Tongue (tissue), 2 donors: ENCODE data around the gene CORO2A. TPM values are rescaled to one million over a fixed set of nuclear protein-coding genes. Genes with fewer than 3 reads are reported as not detected.
"Not testable (repeated sequence)": the region's sequence is repeated elsewhere in the genome, so short reads cannot be mapped to it uniquely, and the experiment has no call there.

Experiments
- DNase-seq: peaks from one replicate; pipeline ENCODE4 v3.0.0-alpha.2; 2015
- total RNA-seq: library from RNA; depleted of rRNA; stranded (reverse); fragments of >200 nt; gene quantifications from one replicate; pipeline ENCODE4 v1.2.3, GENCODE V29; 2014

CORO2A gene
- total RNA-seq, 1 donor from 2014 or later: 2.9 TPM

DNA sequence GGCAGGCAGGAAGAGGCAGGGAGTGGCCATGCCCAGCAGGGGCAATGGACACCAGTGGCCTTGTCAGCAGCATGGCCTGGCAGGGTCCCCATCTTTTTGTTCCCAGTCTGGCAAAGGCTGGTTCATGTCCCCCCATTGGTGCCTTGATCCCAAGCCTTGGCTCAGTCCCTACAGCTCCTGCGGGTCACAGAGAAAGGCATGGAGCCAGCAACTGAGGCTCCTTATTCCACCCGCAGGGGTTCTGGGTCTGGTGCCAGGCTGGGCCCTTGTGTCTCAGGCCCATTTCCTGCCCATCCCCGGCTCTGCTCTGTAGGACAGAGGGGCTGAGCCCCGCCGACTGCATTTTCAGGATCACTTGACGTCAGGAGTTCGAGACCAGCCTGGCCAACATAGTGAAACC lies 87.4 kb downstream of the CORO2A start:
- no peak for DNase-seq

DNA sequence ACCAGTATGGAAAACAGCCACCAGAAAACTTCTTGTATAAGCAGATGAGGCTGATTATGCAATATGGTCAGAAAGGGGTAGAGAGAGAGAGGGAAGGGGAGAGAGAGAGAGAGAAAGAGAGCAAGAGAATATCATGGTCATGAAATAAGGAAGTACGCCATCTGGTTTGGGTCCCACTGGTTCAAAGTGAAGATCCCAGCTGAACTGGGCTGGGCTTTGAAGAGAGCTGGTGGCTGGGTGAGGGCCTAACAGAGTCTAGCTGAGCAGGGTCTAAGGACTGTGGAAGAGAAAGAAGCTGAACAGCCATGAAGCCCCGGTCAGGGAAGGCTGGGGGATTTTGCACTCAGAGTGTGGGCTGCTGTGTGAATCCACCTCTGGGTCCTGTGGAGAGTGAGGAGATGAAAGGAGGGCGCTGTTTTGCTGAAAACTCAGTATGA lies 88.0 kb downstream of the CORO2A start:
- no peak for DNase-seq

DNA sequence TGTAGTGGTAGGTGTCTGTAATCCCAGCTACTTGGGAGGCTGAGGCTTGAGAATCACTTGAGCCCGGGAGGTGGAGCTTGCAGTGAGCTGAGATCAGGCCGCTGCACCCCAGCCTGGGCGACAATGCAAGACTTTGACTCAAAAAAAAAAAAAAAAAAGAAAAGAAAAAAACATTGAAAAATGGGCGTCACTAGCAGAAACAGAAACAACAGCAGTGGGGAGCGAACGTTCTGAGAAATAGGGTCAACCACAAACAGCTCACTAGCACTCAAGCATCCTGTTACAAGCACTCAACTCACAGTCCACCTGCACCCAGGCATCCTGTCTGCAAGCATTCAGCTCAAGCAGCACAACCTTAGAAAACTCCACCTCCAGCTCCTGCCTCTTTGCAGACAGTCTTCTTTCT lies 90.6 kb downstream of the CORO2A start:
- DNase-seq: no peak

DNA sequence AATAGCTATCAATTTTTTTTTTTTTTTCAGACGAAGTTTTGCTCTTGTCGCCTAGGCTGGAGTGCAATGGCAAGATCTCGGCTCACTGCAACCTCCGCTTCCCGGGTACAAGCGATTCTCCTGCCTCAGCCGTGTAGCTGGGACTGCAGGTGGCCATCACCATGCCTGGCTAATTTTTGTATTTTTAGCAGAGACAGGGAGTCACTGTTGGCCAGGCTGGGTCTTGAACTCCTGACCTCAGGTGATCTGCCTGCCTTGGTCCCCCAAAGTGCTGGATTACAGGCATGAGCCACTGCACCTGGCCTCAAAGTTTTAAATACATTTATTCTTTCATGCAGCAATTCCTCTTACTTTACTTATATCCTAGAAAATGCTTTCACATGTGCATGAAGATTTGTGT lies 91.0 kb downstream of the CORO2A start:
- no peak for DNase-seq

DNA sequence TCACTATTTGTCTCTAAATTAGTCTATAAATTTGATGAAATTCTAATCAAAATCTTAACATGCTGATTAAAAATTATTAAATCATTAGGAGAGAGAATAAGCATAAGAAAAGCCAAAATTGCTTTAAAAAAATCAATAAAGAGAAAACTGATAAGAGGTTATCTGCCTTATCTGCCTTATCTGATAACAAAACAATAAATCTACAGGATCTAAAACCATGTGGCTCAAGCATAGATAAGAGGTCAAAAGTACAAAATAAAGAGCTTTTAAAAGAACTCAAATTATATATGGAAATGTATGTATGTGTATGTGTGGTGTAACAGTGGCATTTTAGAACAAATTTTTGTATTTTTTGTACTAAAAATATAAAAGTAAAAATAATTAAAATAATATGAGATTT lies 92.0 kb downstream of the CORO2A start:
- no peak for DNase-seq

DNA sequence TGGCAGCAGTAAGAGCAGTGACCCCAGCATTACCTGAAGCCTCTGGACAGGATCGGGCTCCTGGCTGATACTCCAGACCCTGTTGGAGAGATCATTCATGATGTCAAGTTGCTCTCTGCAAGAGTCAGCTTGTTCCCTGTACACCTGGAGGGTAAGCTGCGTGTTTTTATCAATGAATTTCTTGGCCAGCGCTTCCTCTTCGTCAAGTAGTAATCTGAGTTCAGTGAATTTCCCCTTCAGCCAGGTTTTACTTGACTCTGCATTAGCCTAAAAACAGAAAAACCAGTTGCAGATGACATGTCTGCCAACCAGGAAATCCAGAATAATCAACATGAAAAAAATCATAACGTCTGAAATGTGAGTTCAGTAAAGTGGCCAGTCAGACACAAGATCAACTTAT lies 92.5 kb downstream of the CORO2A start:
- DNase-seq: no peak

DNA sequence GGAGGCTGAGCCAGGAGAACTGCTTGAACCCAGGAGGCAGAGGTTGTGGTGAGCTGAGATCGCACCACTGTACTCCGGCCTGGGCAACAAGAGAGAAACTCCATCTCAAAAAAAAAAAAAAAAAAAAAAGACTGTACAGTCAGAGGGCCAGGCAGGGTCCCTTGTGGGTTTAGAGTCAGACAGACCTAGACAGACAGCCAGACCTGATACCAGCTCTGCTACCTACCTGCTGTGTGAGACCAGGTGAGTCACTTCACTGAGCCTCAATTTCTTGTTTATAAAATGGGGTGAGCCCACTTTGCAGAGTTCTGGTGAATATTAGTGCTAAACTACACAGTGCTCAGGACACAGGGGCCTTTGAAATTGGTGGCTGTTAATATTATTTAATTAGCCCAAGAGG lies 93.1 kb downstream of the CORO2A start:
- no peak for DNase-seq

DNA sequence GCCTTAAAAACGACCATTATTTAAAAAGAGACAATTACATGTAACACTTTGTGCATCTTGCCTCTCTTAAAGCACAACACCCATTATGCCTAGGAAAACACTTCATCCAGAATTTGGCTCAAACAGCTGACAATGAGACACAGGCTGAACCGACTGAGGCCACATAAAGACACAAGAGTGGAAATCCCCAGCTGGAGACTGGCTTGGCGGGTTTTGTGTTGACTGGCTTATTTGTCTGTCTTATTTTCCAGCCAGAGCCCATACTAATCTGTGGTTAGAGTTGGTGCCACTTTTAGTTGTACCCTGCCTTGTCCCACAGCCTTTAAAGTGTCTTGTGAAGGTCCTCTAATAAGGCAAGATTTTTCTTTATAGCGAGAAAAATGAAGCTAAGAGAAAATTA lies 94.6 kb downstream of the CORO2A start:
- DNase-seq: peak; percentile 55

DNA sequence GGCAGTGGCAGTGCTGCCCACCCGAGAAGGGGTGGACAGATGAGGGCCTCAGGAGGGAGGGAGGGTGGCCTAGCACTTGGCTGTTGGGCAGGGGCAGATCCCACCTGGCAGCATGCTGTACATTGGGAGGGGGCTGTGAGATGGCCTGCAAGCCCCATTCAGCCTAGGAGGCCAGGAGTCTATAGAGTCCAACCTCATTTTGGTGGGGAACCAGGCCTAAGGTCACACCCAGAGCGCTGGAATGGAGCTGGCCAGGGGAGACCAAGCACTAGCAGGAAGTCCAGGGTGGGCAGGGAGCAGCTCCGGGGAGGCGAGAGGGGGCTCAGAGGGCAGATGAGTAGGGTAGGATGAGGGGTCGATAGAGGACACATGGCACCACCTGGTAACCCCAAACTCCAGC lies 96.3 kb downstream of the CORO2A start:
- no peak for DNase-seq

DNA sequence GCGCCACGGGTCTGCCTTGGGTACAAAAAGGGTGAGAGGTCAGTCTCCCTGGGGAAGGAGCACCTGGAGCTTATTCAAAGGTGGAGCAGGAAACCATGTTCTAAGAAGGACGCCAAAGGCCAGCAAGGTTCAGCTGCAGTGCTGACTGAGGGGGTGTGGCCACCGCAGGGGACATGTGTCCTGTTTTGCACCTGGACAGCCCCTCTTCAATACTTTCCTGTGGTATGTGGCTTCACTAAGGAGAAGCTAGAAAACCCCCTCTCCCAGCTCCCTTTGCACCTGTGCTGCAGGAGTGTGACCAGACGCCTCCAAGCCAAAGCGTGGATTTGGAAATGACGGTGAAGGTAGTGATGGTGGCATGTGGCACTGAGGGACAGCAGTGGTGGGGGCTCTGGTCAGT lies 97.0 kb downstream of the CORO2A start:
- DNase-seq: no peak

DNA sequence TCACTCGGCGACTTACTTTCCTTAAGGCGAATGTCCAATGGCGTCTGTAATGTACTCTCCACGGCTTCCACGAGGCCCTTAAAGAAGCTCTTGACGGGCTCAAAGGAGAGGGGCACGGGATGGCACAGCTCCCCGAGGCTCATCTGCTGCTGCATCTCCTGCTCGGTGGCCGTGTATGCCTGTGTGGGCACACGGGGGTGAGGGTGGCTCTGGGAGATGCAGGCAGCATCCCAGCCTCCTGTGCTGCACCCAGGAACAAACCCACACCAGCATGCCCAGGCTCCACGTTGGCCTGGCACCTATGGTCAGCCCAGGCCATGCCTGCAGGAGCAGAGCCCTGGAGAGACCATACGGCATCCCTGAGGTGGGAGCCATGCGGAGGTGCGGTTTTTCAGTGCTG lies 97.6 kb downstream of the CORO2A start:
- no peak for DNase-seq

DNA sequence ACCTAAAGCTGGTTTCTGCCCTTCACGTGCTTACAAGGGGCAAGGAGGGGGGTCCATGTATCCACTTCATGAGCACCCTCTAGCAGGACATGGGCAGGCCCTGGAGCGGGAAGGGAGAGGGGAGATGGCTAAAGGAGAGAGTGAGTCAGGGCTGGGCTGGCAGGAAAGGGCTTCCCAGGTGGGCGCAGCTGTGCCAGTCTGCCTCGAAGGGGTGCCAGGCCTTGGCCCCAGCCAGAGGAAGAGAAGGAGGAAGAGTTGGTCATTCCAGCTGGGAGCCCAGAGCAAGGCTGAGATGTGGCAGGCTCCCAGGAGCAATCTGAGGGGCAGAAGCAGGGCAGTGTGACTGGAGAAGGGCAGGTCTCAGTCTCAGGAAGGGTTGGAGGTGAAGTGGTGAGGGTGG lies 98.1 kb downstream of the CORO2A start:
- DNase-seq: no peak

DNA sequence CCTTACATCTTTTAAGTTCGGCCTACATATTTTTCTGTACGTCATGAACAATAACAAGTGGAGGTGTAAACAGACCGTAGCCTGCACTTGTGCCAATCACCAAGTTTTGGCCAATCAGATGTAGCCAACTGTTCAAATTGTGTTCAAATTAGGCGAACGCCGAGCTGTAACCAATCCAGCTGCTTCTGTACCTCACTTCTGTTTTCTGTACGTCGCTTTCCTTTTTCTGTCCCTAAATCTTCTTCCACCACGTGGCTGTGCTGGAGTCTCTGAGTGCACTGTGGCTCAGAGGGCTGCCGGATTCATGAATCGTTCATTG lies 99.9 kb downstream of the CORO2A start:
- no peak for DNase-seq

DNA sequence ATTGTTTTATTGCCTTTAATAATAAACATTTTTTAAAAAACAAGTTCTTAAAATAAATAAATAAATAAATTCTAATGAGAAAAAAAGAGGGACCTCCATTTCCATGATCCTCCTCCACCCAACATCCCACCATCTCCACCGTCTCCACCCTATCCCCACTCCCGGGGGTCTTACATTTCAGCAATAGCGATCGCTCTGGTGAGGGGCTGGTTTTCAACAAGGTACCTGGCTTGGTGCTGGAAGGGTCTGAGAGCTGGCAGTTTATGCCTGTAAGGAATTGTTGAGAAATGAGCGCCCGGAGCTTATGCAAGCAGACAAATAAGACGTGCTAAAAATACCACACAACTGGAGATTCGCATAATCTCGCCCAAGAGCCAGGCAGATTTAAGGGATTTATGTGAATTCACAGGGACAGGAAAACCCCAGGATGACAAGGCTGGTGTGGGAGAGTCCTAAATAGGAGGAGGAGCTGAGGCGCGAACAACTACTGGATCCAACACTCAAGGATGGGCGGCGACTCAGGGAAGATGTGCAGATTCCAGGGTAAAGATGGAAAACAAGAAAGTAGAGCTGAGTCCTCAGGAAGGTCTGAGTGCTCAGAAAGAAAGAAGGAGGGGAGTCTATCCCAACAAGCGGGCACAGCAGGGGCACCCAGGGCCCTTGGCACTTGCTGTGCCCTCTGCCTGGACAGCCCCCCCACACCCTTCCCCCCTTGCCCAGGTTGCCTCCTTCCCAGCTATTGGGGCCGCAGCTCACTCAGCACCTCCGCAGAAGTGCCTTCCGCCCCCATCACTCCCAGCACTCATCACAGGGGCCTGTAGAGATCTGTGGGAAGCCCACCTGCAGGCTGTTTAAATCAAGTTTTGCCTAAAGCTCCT lies 100.5 kb downstream of the CORO2A start:
- peak; percentile 44 for DNase-seq

DNA sequence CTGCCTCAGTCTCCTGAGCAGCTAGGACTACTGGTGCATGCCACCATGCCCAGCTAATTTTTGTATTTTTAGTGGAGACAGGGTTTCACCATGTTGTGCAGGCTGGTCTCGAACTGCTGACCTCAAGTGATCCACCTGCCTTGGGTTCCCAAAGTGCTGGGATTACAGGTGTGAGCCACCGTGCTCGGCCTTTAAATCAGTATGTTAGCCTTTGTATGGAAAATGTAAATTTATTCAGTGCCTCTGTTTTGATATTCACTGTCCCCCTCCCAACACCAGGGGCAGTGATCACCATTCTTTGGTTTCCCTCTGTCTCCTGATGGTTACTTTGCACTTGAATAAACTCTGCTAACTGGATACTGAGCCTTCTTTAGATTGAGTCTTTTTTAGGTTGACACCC lies 101.8 kb downstream of the CORO2A start:
- DNase-seq: not testable (repeated sequence)

DNA sequence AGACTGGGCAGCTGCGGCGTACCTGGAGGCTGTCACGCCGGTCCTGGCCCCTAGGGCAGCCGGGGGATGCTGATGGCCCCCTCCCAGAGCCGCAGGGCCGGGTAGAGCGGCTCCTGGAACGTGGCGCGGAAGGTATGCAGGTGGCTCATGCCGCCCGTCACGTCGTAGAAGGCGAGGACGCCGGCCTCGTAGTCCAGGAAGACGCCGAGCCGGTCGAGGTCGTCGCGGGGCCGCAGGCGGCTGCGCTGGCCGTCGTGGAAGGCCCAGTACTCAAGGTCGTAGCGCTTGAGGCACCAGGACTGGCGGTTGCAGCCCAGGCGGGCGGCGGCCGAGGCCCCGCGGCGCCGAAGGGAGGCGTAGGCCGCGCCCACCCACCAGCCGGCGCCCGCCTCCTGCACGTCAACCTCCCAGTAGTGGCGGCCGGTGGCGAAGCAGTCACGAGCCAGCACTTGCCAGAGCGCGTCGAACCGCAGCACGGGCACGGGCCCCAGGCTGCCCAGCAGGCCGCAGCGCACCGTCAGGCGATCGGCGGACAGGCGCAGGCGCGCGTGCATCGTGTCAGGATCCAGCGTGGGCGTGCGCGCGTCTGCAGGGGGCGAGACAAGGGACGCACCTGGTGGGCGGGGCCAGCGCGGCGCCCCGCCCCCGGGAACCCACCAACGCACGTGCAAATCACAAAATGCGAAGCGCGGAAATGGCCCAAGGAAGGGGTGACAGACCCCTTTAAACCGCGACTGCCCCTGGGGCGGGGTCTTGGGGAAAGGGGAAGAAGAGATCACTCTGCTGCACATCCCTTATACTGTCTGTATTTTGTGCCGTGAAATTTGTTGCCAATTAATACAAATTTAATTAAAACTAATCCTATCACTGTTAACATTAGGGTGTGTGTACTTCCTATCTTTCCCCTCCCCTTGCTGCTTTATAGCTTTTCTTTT lies 104.8 kb downstream of the CORO2A start:
- DNase-seq: peak; percentile 72

DNA sequence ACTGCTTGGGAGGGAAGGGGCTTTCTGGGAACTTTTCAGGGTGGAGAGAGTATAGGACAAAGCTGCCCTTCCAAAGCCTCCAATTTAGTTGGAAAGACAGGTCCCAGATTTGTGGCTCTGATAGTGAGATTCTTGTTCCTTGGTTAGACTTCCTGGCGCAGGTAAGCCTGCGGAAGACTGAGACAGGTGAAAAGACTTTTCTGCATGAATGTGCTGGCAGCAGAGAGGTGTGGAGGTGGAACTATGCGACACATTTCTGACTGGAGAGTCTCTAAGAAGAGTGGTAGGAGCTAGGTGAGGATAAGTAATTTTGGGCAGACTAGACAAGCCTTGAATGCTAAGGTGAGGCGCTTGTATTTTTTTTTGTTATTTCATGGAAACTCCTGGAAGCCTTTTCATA lies 106.0 kb downstream of the CORO2A start:
- DNase-seq: no peak

DNA sequence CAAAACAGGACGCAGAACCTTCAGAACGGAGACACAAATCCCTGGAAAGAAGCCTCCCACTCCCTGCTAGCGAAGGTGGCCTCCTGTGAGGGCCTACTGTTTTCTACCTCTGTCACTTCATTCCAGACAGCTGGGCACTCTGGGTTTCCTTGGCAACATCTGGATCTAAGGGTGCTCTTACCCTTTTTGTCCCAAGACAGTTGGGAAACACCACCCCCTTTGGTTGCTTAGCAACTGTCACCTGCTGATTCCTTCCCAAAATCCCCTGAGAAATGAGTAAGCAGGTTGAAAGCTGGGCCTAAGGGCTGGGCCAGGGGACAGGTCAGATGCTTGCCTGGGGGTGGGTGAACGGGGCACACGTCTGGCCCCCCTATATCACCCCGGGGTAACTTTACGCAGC lies 106.5 kb downstream of the CORO2A start:
- DNase-seq: no peak

DNA sequence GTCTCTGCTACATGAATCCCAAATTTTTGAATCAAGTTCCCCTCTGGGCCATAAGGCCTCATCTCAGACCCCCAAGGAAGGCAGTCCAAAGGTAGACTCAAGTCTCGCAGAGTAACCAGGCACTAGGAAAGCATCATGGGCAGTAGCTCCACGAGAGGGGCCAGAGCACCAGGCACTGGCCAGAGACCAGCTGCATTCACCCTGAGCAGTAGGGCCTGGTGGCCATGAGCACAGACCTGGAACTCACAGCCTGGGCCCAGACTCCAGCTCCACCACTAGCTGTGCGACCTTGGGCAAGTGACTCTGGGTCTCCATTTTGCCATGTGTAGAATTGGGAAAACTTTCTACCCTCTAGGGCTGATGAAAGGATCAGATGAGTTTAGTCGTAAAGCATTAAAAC lies 107.4 kb downstream of the CORO2A start:
- DNase-seq: no peak

DNA sequence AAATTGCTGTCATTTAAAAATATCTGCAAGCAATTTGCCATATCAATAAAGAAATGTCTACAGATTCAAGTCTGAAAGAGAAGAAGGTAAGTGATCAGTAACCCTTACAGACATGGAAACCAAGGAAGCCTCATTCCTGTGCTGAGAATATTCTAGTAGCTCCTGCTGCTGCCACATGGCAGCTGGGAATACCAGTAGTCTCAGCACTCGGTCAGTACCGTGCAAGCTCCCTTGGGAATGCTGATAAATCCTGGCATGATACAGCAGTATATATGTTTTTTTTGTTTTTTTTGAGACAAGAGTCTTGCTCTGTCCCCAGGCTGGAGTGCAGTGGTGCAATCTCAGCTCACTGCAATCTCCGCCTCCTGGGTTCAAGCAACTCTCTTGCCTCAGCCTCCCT lies 108.0 kb downstream of the CORO2A start:
- no peak for DNase-seq

DNA sequence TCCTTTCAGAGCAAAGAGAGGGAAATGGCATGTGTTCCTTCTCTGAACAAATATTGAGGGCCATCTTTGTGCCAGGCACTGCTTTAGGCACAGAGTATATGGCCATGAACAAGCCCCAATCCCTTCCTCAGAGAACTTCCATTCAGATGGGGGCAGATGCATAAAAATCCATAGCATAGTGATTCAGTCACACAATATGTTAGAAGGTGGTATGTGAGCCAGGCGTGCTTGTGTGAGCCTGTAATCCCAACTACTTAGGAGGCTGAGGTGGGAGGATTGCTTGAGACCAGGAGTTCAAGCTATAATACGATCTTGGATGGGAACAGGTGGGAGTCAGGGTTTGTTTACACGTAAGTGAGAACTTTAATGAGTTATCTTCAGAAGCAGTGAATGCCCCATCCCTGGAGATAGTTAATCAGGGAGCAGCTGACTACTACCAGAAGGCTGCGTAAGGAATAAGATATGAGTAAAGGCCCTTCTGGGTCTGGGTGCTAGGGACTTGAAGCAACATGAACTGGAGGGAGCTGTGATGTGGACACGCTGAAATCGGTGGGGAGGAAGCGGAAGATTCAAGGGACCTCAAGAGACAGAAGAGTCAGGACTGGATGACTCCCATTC lies 108.8 kb downstream of the CORO2A start:
- peak; percentile 20 for DNase-seq

DNA sequence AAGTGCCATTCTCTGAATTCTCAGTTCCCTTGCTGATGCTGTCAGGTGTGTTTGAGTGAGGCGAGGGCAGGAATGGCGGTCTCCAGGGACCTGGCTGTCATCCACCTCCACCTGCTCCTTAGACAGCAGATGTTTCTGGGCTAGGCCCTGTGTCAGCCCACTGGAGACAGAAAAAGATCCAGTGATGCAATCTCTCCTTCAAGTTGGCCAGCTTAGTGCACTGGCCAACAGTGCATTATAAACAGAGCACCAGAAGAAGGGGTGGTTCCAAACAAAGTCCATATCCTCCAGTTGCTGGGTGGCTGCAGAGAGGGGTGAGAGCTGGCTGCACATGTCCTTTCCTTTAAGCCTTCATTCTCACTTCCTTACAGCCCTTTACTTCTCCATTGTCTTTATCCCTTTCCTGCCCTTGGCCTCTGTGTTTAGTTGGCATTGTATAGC lies 109.4 kb downstream of the CORO2A start:
- no peak for DNase-seq
